ENCODE results near the gene PSG1.
"Not testable (repeated sequence)": the region's sequence is repeated elsewhere in the genome, so short reads cannot be mapped to it uniquely, and the experiment has no call there.

Gene PSG1

GRCh38 chr19:42917634-42918033, 38.1 kb upstream of the PSG1 start, which contains the start of gene PSG6:
TSS of gene PSG6 (minus strand) at chr19:42917894. CDS start at chr19:42917792, 102 bp downstream.
- H2BK12ac ChIP-seq (ENCODE audit: low read length); H3K18ac ChIP-seq (ENCODE audit: low read length); H4K8ac ChIP-seq (ENCODE audit: low read depth, low read length); H3K23ac ChIP-seq (ENCODE audit: low read depth, low read length, poor library complexity); H2BK15ac ChIP-seq (ENCODE audit: low read length); H3K4me2 ChIP-seq (ENCODE audit: insufficient read depth, low read length, poor library complexity, severe bottlenecking); H3K36me3 ChIP-seq (replicated peaks in 1 of 2; ENCODE audit: control insufficient read depth in 2 of 2, insufficient read depth in 2 of 2, low read length in 2 of 2); H4K91ac ChIP-seq (ENCODE audit: low read depth, low read length, poor library complexity); H3K9me3 ChIP-seq (replicated peaks in 1 of 2; ENCODE audit: control insufficient read depth in 2 of 2, insufficient read depth in 1 of 2, low read depth in 1 of 2, low read length in 2 of 2); H2AFZ ChIP-seq (ENCODE audit: low read length); H3K14ac ChIP-seq (ENCODE audit: low read length); H3K9ac ChIP-seq (ENCODE audit: low read depth, low read length, poor library complexity); H2BK5ac ChIP-seq (ENCODE audit: low read length); H3K27ac ChIP-seq (replicated peaks; ENCODE audit: low read length); H2AK5ac ChIP-seq (ENCODE audit: low read depth, low read length); H3K4me1 ChIP-seq (ENCODE audit: control insufficient read depth in 2 of 2, insufficient read depth in 1 of 2, low read depth in 1 of 2, low read length in 2 of 2); H3K79me1 ChIP-seq (ENCODE audit: low read depth, low read length); DNase-seq (ENCODE audit: low spot score); H3K4ac ChIP-seq (ENCODE audit: low read length); H3K27me3 ChIP-seq (ENCODE audit: control insufficient read depth in 3 of 3, insufficient read depth in 3 of 3, low read depth in 1 of 3, low read length in 3 of 3); H2BK120ac ChIP-seq (ENCODE audit: low read depth, low read length): not testable (repeated sequence)
- WGBS, 2 donors (ENCODE audit: extremely low coverage in 2 of 2, insufficient read length in 2 of 2, insufficient replicate concordance in 1 of 2): no CpG with 5 or more reads among the region's 1 CpG
- peak within 1 kb of the TSS in 1 of 2 donors; percentile 54 for H3K4me3 ChIP-seq (ENCODE audit: low read length in 2 of 2)

- not testable (repeated sequence) for H3K18ac ChIP-seq (ENCODE audit: low read length)
Measured at GRCh38 chr19:42916931-42917330, 37.4 kb upstream of the PSG1 start.

GRCh38 chr19:42913516-42913915, 34.0 kb upstream of the PSG1 start:
- not testable (repeated sequence) for H4K91ac ChIP-seq (ENCODE audit: low read depth, low read length, poor library complexity); H2BK120ac ChIP-seq (ENCODE audit: low read depth, low read length); H3K4ac ChIP-seq (ENCODE audit: low read length); H3K18ac ChIP-seq (ENCODE audit: low read length); H3K4me2 ChIP-seq (ENCODE audit: insufficient read depth, low read length, poor library complexity, severe bottlenecking); H2BK15ac ChIP-seq (ENCODE audit: low read length); H3K4me1 ChIP-seq (ENCODE audit: control insufficient read depth in 2 of 2, insufficient read depth in 1 of 2, low read depth in 1 of 2, low read length in 2 of 2); H2BK5ac ChIP-seq (ENCODE audit: low read length); H3K9ac ChIP-seq (ENCODE audit: low read depth, low read length, poor library complexity); DNase-seq (ENCODE audit: low spot score); H4K8ac ChIP-seq (ENCODE audit: low read depth, low read length); H3K79me1 ChIP-seq (ENCODE audit: low read depth, low read length); H3K9me3 ChIP-seq (replicated peaks in 1 of 2; ENCODE audit: control insufficient read depth in 2 of 2, insufficient read depth in 1 of 2, low read depth in 1 of 2, low read length in 2 of 2); H2AK5ac ChIP-seq (ENCODE audit: low read depth, low read length); H3K14ac ChIP-seq (ENCODE audit: low read length); H3K27ac ChIP-seq (replicated peaks; ENCODE audit: low read length); H3K4me3 ChIP-seq (ENCODE audit: low read length in 2 of 2); H3K23ac ChIP-seq (ENCODE audit: low read depth, low read length, poor library complexity); H3K27me3 ChIP-seq (ENCODE audit: control insufficient read depth in 3 of 3, insufficient read depth in 3 of 3, low read depth in 1 of 3, low read length in 3 of 3); H2AFZ ChIP-seq (ENCODE audit: low read length); H3K36me3 ChIP-seq (replicated peaks in 1 of 2; ENCODE audit: control insufficient read depth in 2 of 2, insufficient read depth in 2 of 2, low read length in 2 of 2); H2BK12ac ChIP-seq (ENCODE audit: low read length)
- no CpG with 5 or more reads among the region's 5 CpGs for WGBS, 2 donors (ENCODE audit: extremely low coverage in 2 of 2, insufficient read length in 2 of 2, insufficient replicate concordance in 1 of 2)

More at GRCh38 chr19:42916931-42917330, 37.4 kb upstream of the PSG1 start:
- not testable (repeated sequence) for H3K23ac ChIP-seq (ENCODE audit: low read depth, low read length, poor library complexity); H3K4me1 ChIP-seq (ENCODE audit: control insufficient read depth in 2 of 2, insufficient read depth in 1 of 2, low read depth in 1 of 2, low read length in 2 of 2); H3K36me3 ChIP-seq (replicated peaks in 1 of 2; ENCODE audit: control insufficient read depth in 2 of 2, insufficient read depth in 2 of 2, low read length in 2 of 2); H4K8ac ChIP-seq (ENCODE audit: low read depth, low read length); H2BK15ac ChIP-seq (ENCODE audit: low read length); H3K4me2 ChIP-seq (ENCODE audit: insufficient read depth, low read length, poor library complexity, severe bottlenecking); H3K27me3 ChIP-seq (ENCODE audit: control insufficient read depth in 3 of 3, insufficient read depth in 3 of 3, low read depth in 1 of 3, low read length in 3 of 3); H3K4ac ChIP-seq (ENCODE audit: low read length); H3K4me3 ChIP-seq (ENCODE audit: low read length in 2 of 2); H2AFZ ChIP-seq (ENCODE audit: low read length); H3K9ac ChIP-seq (ENCODE audit: low read depth, low read length, poor library complexity); H3K79me1 ChIP-seq (ENCODE audit: low read depth, low read length); DNase-seq (ENCODE audit: low spot score); H2BK5ac ChIP-seq (ENCODE audit: low read length); H3K9me3 ChIP-seq (replicated peaks in 1 of 2; ENCODE audit: control insufficient read depth in 2 of 2, insufficient read depth in 1 of 2, low read depth in 1 of 2, low read length in 2 of 2); H2AK5ac ChIP-seq (ENCODE audit: low read depth, low read length); H4K91ac ChIP-seq (ENCODE audit: low read depth, low read length, poor library complexity); H3K14ac ChIP-seq (ENCODE audit: low read length); H3K27ac ChIP-seq (replicated peaks; ENCODE audit: low read length); H2BK120ac ChIP-seq (ENCODE audit: low read depth, low read length); H2BK12ac ChIP-seq (ENCODE audit: low read length)
- no CpG with 5 or more reads among the region's 1 CpG for WGBS, 2 donors (ENCODE audit: extremely low coverage in 2 of 2, insufficient read length in 2 of 2, insufficient replicate concordance in 1 of 2)

GRCh38 chr19:42912941-42913340, 33.4 kb upstream of the PSG1 start:
- H4K91ac ChIP-seq (ENCODE audit: low read depth, low read length, poor library complexity); H2BK5ac ChIP-seq (ENCODE audit: low read length); H3K9ac ChIP-seq (ENCODE audit: low read depth, low read length, poor library complexity); H2AK5ac ChIP-seq (ENCODE audit: low read depth, low read length); H2BK120ac ChIP-seq (ENCODE audit: low read depth, low read length); H3K4me3 ChIP-seq (ENCODE audit: low read length in 2 of 2); H3K36me3 ChIP-seq (replicated peaks in 1 of 2; ENCODE audit: control insufficient read depth in 2 of 2, insufficient read depth in 2 of 2, low read length in 2 of 2); H3K79me1 ChIP-seq (ENCODE audit: low read depth, low read length); H3K4me2 ChIP-seq (ENCODE audit: insufficient read depth, low read length, poor library complexity, severe bottlenecking); H3K23ac ChIP-seq (ENCODE audit: low read depth, low read length, poor library complexity); H3K9me3 ChIP-seq (replicated peaks in 1 of 2; ENCODE audit: control insufficient read depth in 2 of 2, insufficient read depth in 1 of 2, low read depth in 1 of 2, low read length in 2 of 2); H4K8ac ChIP-seq (ENCODE audit: low read depth, low read length); H3K18ac ChIP-seq (ENCODE audit: low read length); H2BK12ac ChIP-seq (ENCODE audit: low read length); H2AFZ ChIP-seq (ENCODE audit: low read length); H3K14ac ChIP-seq (ENCODE audit: low read length); H3K4me1 ChIP-seq (ENCODE audit: control insufficient read depth in 2 of 2, insufficient read depth in 1 of 2, low read depth in 1 of 2, low read length in 2 of 2); H3K27me3 ChIP-seq (ENCODE audit: control insufficient read depth in 3 of 3, insufficient read depth in 3 of 3, low read depth in 1 of 3, low read length in 3 of 3); DNase-seq (ENCODE audit: low spot score); H3K27ac ChIP-seq (replicated peaks; ENCODE audit: low read length); H2BK15ac ChIP-seq (ENCODE audit: low read length); H3K4ac ChIP-seq (ENCODE audit: low read length): not testable (repeated sequence)
- no CpG with 5 or more reads among the region's 4 CpGs for WGBS, 2 donors (ENCODE audit: extremely low coverage in 2 of 2, insufficient read length in 2 of 2, insufficient replicate concordance in 1 of 2)

All from neuronal stem cell (in vitro differentiated cells).